CD14-positive monocyte (primary cell): ENCODE data around the gene MAST2. TPM values are rescaled to one million over a fixed set of nuclear protein-coding genes. Genes with fewer than 3 reads are reported as not detected.

Experiments used
- DNase-seq, 3 donors: peaks; one replicate each; pipeline ENCODE4 v3.0.0-alpha.2; 2011 to 2022
- H2AFZ ChIP-seq: 2 replicates; pipeline ENCODE4 v1.6.0; 2012; ENCODE audit warnings: mild to moderate bottlenecking, low read depth, low read length, inconsistent platforms; ENCODE audit not compliant: insufficient read depth, poor library complexity, severe bottlenecking
- H3K27ac ChIP-seq, 2 donors: 1 replicate in 1 of 2; 2 replicates in 1 of 2; pipeline ENCODE4 v1.5.1; 2012 to 2013; ENCODE audit warnings: low read length in 2 of 2, control low read depth in 1 of 2, inconsistent platforms in 1 of 2, low read depth in 1 of 2, mild to moderate bottlenecking in 1 of 2
- H3K27me3 ChIP-seq, 2 donors: one replicate each; pipeline versions ENCODE4 v1.6.0 to v1.6.1; 2011 to 2013; ENCODE audit warnings: low read length in 2 of 2; ENCODE audit not compliant: control insufficient read depth in 2 of 2, insufficient read depth in 2 of 2
- H3K36me3 ChIP-seq, 2 donors: replicated peaks in 1 of 2; 1 replicate in 1 of 2; 2 replicates in 1 of 2; pipeline versions ENCODE4 v1.5.1 to v1.6.1; 2012 to 2013; ENCODE audit warnings: low read length in 2 of 2, control low read depth in 1 of 2, inconsistent platforms in 1 of 2, mild to moderate bottlenecking in 1 of 2; ENCODE audit not compliant: insufficient read depth in 2 of 2, control insufficient read depth in 1 of 2
- H3K4me1 ChIP-seq, 2 donors: 1 replicate in 1 of 2; 2 replicates in 1 of 2; pipeline versions ENCODE4 v1.5.1 to v1.6.1; 2012 to 2013; ENCODE audit warnings: low read length in 2 of 2, control low read depth in 1 of 2, inconsistent platforms in 1 of 2, mild to moderate bottlenecking in 1 of 2, moderate library complexity in 1 of 2; ENCODE audit not compliant: insufficient read depth in 2 of 2, control insufficient read depth in 1 of 2
- H3K4me2 ChIP-seq: replicated peaks from 2 replicates; pipeline ENCODE3; 2012; ENCODE audit warnings: low read length, moderate library complexity, mild to moderate bottlenecking; ENCODE audit not compliant: poor library complexity, severe bottlenecking; ENCODE audit errors: extremely low read depth
- H3K4me3 ChIP-seq, 3 experiments: fragments of 200-600 bp in 1 of 3; sonication (generic) in 1 of 3; replicated peaks in 1 of 3; 1 replicate in 2 of 3; 2 replicates in 1 of 3; pipeline ENCODE4 v1.5.1; 2011 to 2013; ENCODE audit warnings: low read length in 3 of 3, mild to moderate bottlenecking in 3 of 3, control low read depth in 2 of 3, low read depth in 2 of 3, inconsistent platforms in 1 of 3, moderate library complexity in 1 of 3
- H3K79me2 ChIP-seq: 2 replicates; pipeline ENCODE4 v1.6.0; 2012; ENCODE audit warnings: mild to moderate bottlenecking, control low read depth, inconsistent platforms, low read length, moderate library complexity; ENCODE audit not compliant: insufficient read depth
- H3K9ac ChIP-seq: 2 replicates; pipeline ENCODE4 v1.6.0; 2017; ENCODE audit warnings: low read length, mild to moderate bottlenecking; ENCODE audit not compliant: insufficient read depth, poor library complexity, severe bottlenecking
- H3K9me3 ChIP-seq, 2 donors: replicated peaks in 1 of 2; 1 replicate in 1 of 2; 2 replicates in 1 of 2; pipeline versions ENCODE4 v1.5.1 to v1.6.1; 2012 to 2013; ENCODE audit warnings: low read length in 2 of 2, control low read depth in 1 of 2; ENCODE audit not compliant: control insufficient read depth in 1 of 2, insufficient read depth in 1 of 2
- H4K20me1 ChIP-seq: 2 replicates; pipeline ENCODE4 v1.6.0; 2012; ENCODE audit warnings: mild to moderate bottlenecking, low read length, control low read depth, moderate library complexity; ENCODE audit not compliant: insufficient read depth
- H3K27ac Mint-ChIP-seq, 7 donors: one replicate each; pipeline ENCODE4 v1.8.0; 2020; ENCODE audit warnings: mild to moderate bottlenecking in 7 of 7, mixed read lengths in 7 of 7, moderate library complexity in 6 of 7, inconsistent platforms in 2 of 7
- H3K27me3 Mint-ChIP-seq, 3 donors: one replicate each; pipeline ENCODE4 v1.8.0; 2021 to 2022; ENCODE audit warnings: low read depth in 3 of 3, mild to moderate bottlenecking in 3 of 3, mixed read lengths in 3 of 3, moderate library complexity in 3 of 3, inconsistent platforms in 1 of 3
- H3K36me3 Mint-ChIP-seq, 2 donors: one replicate each; pipeline ENCODE4 v1.8.0; 2020; ENCODE audit warnings: mixed read lengths in 2 of 2, inconsistent platforms in 1 of 2, mild to moderate bottlenecking in 1 of 2
- H3K4me1 Mint-ChIP-seq: one replicate; pipeline ENCODE4 v1.8.0; 2020; ENCODE audit warnings: mild to moderate bottlenecking, mixed read lengths
- H3K4me3 Mint-ChIP-seq, 2 donors: one replicate each; pipeline ENCODE4 v1.8.0; 2020; ENCODE audit warnings: mild to moderate bottlenecking in 2 of 2, mixed read lengths in 2 of 2, moderate library complexity in 1 of 2
- H3K9me3 Mint-ChIP-seq, 7 donors: one replicate each; pipeline ENCODE4 v1.8.0; 2020 to 2022; ENCODE audit warnings: mixed read lengths in 7 of 7, mild to moderate bottlenecking in 6 of 7, moderate library complexity in 6 of 7, inconsistent platforms in 2 of 7
- CTCF ChIP-seq: fragments of 200-600 bp; IDR thresholded peaks from one replicate; pipeline ENCODE4 v1.8.0; 2022; ENCODE audit warnings: antibody characterized with exemption, mild to moderate bottlenecking
- WGBS: methylation state at CpG from one replicate; pipeline ENCODE4 v1.1.5; 2013; ENCODE audit warnings: missing lambda C conversion rate; ENCODE audit not compliant: insufficient coverage; 5-methylcytosine and 5-hydroxymethylcytosine counted together
- intact Hi-C, 2 donors: fragments of 100-400 bp; cut with micrococcal nuclease; formaldehyde crosslinking; loops; one replicate each; pipeline versions ENCODE4 v1.15.0 to v1.15.1; 2023
- polyA plus RNA-seq, 3 donors: library from polyadenylated mRNA; depleted of rRNA in 1 of 3; unstranded in 2 of 3; stranded (reverse) in 1 of 3; fragments of 300-500 nt in 2 of 3; fragments of >200 nt in 1 of 3; fragmentation: Illumina TruSeq in 2 of 3; gene quantifications; 1 replicate in 2 of 3; 2 replicates in 1 of 3; pipeline ENCODE4 v1.2.3, GENCODE V29; 2012 to 2021

Gene MAST2
- polyA plus RNA-seq, 3 donors = 1.0 to 7.2 (median 2.5) TPM

GRCh38 chr1:45942411-45942810 lies 139.0 kb downstream of the MAST2 start:
- Histone ChIP-seq H3K9me3 (no peaks in the 10 kb centered on the region), H3K9ac (no peak overlapping the region), H3K4me3 (no peak overlapping the region), H3K27ac (no peak overlapping the region), H2AFZ (no peak overlapping the region), H3K79me2 (no peaks in the 10 kb centered on the region), H4K20me1 (no peaks in the 10 kb centered on the region), H3K4me2 (no peak overlapping the region), H3K27me3 (no peaks in the 10 kb centered on the region), H3K4me1 (no peaks in the 10 kb centered on the region), H3K36me3 (no peaks in the 10 kb centered on the region)
- peaks cover 3 to 5% of the 10 kb centered on the region in 2 donors for H3K36me3 Mint-ChIP-seq
- no peak overlapping the region for H3K4me3 Mint-ChIP-seq
- no CpG with 5 or more reads among the region's 1 CpG for WGBS
- H3K27me3 Mint-ChIP-seq = no peaks in the 10 kb centered on the region
- TF ChIP-seq CTCF = no peak
- intact Hi-C loops = no loop called here
- no peak overlapping the region for H3K27ac Mint-ChIP-seq
- no peak for DNase-seq
- peaks cover 0 to 9% (median 6%) of the 10 kb centered on the region in 7 donors for H3K9me3 Mint-ChIP-seq
- H3K4me1 Mint-ChIP-seq = no peaks in the 10 kb centered on the region

GRCh38 chr1:45943185-45943584 lies 139.8 kb downstream of the MAST2 start:
- no peak for DNase-seq
- no peaks in the 10 kb centered on the region for H3K36me3 ChIP-seq
- no peaks in the 10 kb centered on the region for H3K79me2 ChIP-seq
- Mint-ChIP-seq H3K9me3 (peaks cover 3 to 12% (median 6%) of the 10 kb centered on the region in 7 donors), H3K27ac (no peak overlapping the region), H3K4me3 (no peak overlapping the region), H3K27me3 (no peaks in the 10 kb centered on the region), H3K4me1 (no peaks in the 10 kb centered on the region), H3K36me3 (peaks cover 2% of the 10 kb centered on the region in 2 donors)
- no peak overlapping the region for H3K27ac ChIP-seq
- intact Hi-C loops = no loop called here
- H2AFZ ChIP-seq = no peak overlapping the region
- no peak overlapping the region for H3K9ac ChIP-seq
- H4K20me1 ChIP-seq = no peaks in the 10 kb centered on the region
- H3K4me3 ChIP-seq = no peak overlapping the region
- peaks cover 0 to 2% of the 10 kb centered on the region in 2 donors for H3K9me3 ChIP-seq
- WGBS = 0% methylated on average over 1 of the region's 1 CpG
- no peak for TF ChIP-seq CTCF
- H3K4me1 ChIP-seq = no peaks in the 10 kb centered on the region
- no peaks in the 10 kb centered on the region for H3K27me3 ChIP-seq
- H3K4me2 ChIP-seq = no peak overlapping the region
